Measurements from ENCODE around the gene ATP6V0A1.
"Not testable (repeated sequence)": the region's sequence is repeated elsewhere in the genome, so short reads cannot be mapped to it uniquely, and the experiment has no call there.

DNA sequence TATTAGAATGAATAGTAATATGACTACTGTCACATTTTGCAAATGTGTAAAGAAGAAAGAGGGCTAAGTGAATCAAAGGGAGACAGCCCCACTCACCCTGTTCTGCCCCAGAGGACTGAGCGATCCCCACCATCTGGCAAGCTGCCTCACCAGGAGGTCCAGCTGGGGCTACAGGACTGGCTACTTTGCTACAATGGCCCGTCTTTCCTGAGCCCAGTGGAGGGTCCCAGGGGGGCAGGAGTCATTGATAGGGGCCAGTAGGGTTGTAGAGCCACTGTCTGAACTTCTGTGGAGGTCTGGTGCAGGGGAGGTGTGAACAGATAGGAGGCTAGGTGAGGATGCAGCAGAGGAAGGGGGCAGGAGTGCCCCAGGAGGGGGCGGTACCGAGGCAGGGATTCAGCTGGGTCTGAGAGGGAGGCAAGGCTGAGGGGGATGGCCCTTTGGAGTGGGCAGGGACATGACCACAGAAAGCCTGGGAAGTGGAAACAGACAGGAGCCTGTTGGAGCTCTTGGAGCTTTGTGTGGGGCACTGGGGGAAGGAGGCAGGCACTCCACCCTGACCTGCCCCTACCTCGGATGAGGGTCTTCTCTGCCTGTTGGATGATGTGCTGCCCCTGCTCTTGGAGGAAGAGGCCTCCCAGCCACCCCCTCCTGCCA is 97.4 kb downstream of the ATP6V0A1 start:
- not testable (repeated sequence) for TF ChIP-seq CTCF, POLR2AphosphoS5 (IDR thresholded peaks at IDR 0.05)
